A673 (cell line): ENCODE data around the gene CARS2.

Experiments used
- CTCF ChIP-seq: fragments of 300-800, 200-600 bp; sonication (generic); conservative IDR thresholded peaks from 2 replicates; pipeline ENCODE4 v1.5.1; 2017; ENCODE audit warnings: low read depth, mild to moderate bottlenecking, antibody characterized with exemption, low read length, moderate library complexity, mixed read lengths
- EZH2 ChIP-seq: fragments of 200-600 bp; sonication (generic); IDR thresholded peaks from 2 replicates; pipeline ENCODE4 v1.6.1; 2017; ENCODE audit warnings: borderline replicate concordance, low read depth, mild to moderate bottlenecking, mixed read lengths, antibody characterized with exemption, low read length; ENCODE audit not compliant: poor library complexity, severe bottlenecking

GRCh38 chr13:110648848-110649421 lies 57.0 kb downstream of the CARS2 start:
- no peak for TF ChIP-seq CTCF
- no peak for TF ChIP-seq EZH2
